Psoas muscle (tissue), 8 donors: ENCODE data around the gene PEX14. TPM values are rescaled to one million over a fixed set of nuclear protein-coding genes. Genes with fewer than 3 reads are reported as not detected.

ENCODE experiments used
- ATAC-seq, 4 donors: fragments of 200-7000 bp; cut with Tn5 transposase; one replicate each; pipeline ENCODE4 v1.9.1; 2020; ENCODE audit warnings: moderate library complexity in 3 of 4, mild to moderate bottlenecking in 2 of 4
- DNase-seq, 2 donors: peaks; one replicate each; pipeline ENCODE4 v3.0.0-alpha.2; 2020
- H3K27ac ChIP-seq: fragments of 200-600 bp; one replicate; pipeline ENCODE4 v1.8.0; 2022
- H3K27me3 ChIP-seq, 3 donors: fragments of 200-600 bp in 1 of 3; one replicate each; pipeline versions ENCODE4 v1.6.1 to v1.8.0; 2013 to 2022; ENCODE audit warnings: low read length in 2 of 3, mild to moderate bottlenecking in 2 of 3, moderate library complexity in 1 of 3; ENCODE audit not compliant: insufficient read depth in 3 of 3
- H3K36me3 ChIP-seq, 2 donors: fragments of 200-600 bp in 1 of 2; one replicate each; pipeline versions ENCODE4 v1.6.1 to v1.8.0; 2013 to 2022; ENCODE audit warnings: low read depth in 1 of 2, mild to moderate bottlenecking in 1 of 2, moderate library complexity in 1 of 2; ENCODE audit not compliant: insufficient read depth in 1 of 2
- H3K4me1 ChIP-seq: fragments of 200-600 bp; one replicate; pipeline ENCODE4 v1.8.0; 2022
- H3K4me3 ChIP-seq: fragments of 200-600 bp; one replicate; pipeline ENCODE4 v1.8.0; 2022; ENCODE audit warnings: mild to moderate bottlenecking
- H3K9me3 ChIP-seq: fragments of 200-600 bp; one replicate; pipeline ENCODE4 v1.8.0; 2022
- CTCF ChIP-seq: fragments of 200-600 bp; IDR thresholded peaks from one replicate; pipeline ENCODE4 v1.8.0; 2022; ENCODE audit warnings: antibody characterized with exemption
- WGBS, 3 donors: extraction: QIAGEN DNeasy Blood & Tissue Kit; methylation state at CpG; one replicate each; pipeline versions ENCODE4 v1.1.6 to v1.1.7; 2013; 5-methylcytosine and 5-hydroxymethylcytosine counted together
- intact Hi-C, 2 donors: fragments of 100-400 bp; cut with DNase I; formaldehyde crosslinking; loops; one replicate each; pipeline versions ENCODE4 v1.11.0 to v1.14.2; 2022
- polyA plus RNA-seq, 3 donors: library from polyadenylated mRNA; stranded (reverse); fragments of 200-250 nt; gene quantifications; one replicate each; pipeline ENCODE4 v1.2.3, GENCODE V29; 2013
- total RNA-seq, 4 donors: library from RNA; stranded (reverse); fragmentation: NEBNext Ultra II Directional in 2 of 4; extraction: Animal tissue kit (Norgen Biotek cat#: 25700) in 2 of 4; gene quantifications; one replicate each; pipeline versions ENCODE4 v1.2.1 to v1.2.4, GENCODE V29; 2021 to 2023
- donor health status: healthy with polysubstance abuse.
- donor health status: DM: no; HTN: no; CAD: no; lungs with moderate emphysema.
- donor health status: Bipolar disorder and iron deficiency.
- donor health status: healthy.
- donor health status: DM: yes; HTN: yes; CAD: no.
- donor health status: DM: no; HTN: no; CAD: no.
- donor health status: DM: no; HTN: no; CAD: no.
- donor health status: DM: yes; HTN: yes; CAD: no.

The PEX14 gene
- total and polyA plus RNA-seq, 7 donors, result 13.7 to 23.5 (median 20.7) TPM

DNA sequence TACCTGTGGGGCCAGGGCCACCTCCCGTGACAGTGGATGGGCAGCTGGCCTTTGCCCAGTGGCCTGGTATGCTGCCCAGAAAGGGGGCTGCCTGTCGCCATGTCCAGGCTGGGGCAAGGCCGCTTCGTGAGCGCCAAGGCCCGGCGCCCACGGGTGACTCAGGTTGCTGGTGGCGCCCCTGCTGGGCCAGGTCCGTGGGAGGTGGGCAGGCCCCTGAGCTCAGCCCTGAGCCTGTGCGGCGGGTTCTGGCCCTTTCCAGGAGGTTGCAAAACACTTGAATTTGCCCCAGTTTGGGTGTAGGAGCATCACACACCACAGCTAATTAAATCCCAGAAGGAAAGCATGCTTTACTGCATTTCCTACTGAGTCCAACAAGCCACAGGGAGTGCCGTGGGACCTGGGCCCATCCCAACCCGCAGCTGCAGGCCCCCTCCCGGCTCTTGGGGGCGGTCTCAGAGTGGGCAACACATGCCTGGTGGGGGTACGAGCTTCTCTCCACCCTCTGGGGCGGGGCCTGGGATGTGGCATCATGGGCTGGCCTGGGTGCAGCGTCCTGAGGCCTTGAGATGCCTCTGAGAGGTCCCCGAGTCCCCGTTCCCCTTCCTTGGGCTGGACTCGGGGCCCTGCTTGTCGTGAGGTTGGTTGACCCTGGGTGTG is 159.8 kb downstream of the PEX14 start:
- intact Hi-C loops, result no loop called here
- no peak overlapping the region for H3K4me3 ChIP-seq
- H3K4me1 ChIP-seq, result peaks cover 19% of the 10 kb centered on the region
- no peak for TF ChIP-seq CTCF
- DNase-seq (no peak), ATAC-seq (peak; percentile 26 to 38 (median 28))
- WGBS, 3 donors, result 49 to 64% (median 53%) methylated on average over 21 to 23 of the region's 23 CpGs
- H3K27ac ChIP-seq, result peak overlapping the region; percentile 69
- H3K27me3 ChIP-seq, result no peaks in the 10 kb centered on the region
- H3K9me3 ChIP-seq, result no peaks in the 10 kb centered on the region
- H3K36me3 ChIP-seq, result peaks cover 0 to 24% of the 10 kb centered on the region in 2 donors

DNA sequence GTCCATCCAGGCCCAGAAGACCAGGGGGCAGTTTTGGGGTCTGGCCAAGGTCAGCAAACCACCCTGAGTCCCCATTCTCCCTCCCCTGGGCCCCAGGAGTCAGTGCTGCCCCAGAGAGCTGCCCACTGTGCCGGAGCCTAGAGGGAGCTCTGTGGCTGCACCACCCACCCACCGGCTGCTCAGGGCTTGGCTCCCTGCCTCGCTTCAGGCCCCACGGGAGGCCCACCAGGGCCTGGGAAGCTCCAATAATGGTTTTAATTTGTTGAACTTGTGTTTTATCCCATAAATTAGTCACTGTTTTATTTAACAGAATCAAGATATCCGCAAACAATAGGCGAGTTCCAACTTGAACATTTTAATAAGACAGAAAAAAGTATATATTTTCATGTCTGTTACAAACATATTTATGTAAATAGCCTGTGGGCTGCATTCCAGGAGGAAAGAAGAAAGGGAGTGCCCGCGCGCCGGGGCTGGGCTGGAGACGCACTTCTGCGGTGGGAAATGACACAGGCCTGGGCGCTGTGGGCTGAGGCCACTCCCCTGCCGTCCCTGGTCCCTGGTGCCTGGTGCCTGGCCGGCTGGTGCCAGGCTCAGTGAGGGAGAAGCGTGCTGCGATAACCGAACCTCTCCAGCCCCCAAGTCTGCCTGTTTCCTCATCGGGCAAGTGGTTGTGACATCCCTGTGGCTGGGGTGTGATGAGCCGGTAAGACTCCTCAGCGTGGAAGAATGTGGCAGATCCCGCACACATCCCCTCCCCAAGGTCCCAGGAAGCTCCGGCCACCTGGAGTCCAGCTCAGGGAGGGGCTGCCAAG is 160.5 kb downstream of the PEX14 start:
- Histone ChIP-seq H3K27ac (peak overlapping the region; percentile 69), H3K9me3 (no peaks in the 10 kb centered on the region), H3K4me1 (peaks cover 20% of the 10 kb centered on the region), H3K27me3 (no peaks in the 10 kb centered on the region), H3K4me3 (no peak overlapping the region), H3K36me3 (peaks cover 0 to 23% of the 10 kb centered on the region in 2 donors)
- DNase-seq (peak in 1 of 2 donors; percentile 47), ATAC-seq (peak; percentile 32 to 73 (median 66))
- intact Hi-C loops, result no loop called here
- TF ChIP-seq CTCF, result no peak
- 47 to 68% (median 51%) methylated on average over 23 of the region's 23 CpGs for WGBS, 3 donors

GRCh38 chr1:10635992-10636391 is 161.2 kb downstream of the PEX14 start:
- Histone ChIP-seq H3K36me3 (peaks cover 0 to 19% of the 10 kb centered on the region in 2 donors), H3K9me3 (no peaks in the 10 kb centered on the region), H3K27ac (peak overlapping the region; percentile 69), H3K4me3 (no peak overlapping the region), H3K4me1 (peaks cover 25% of the 10 kb centered on the region), H3K27me3 (no peaks in the 10 kb centered on the region)
- 27 to 80% (median 42%) methylated on average over 16 to 18 of the region's 18 CpGs for WGBS, 3 donors
- intact Hi-C loops, result no loop called here
- DNase-seq (peak in 1 of 2 donors; percentile 83), ATAC-seq (peak; percentile 29 to 75 (median 58))
- TF ChIP-seq CTCF, result no peak

GRCh38 chr1:10637400-10637799 is 162.7 kb downstream of the PEX14 start:
- intact Hi-C loops, result no loop called here
- peaks cover 25% of the 10 kb centered on the region for H3K4me1 ChIP-seq
- no peak for TF ChIP-seq CTCF
- ATAC-seq, result no peak
- WGBS, 3 donors, result 49 to 78% (median 62%) methylated on average over 9 of the region's 9 CpGs
- no peak overlapping the region for H3K27ac ChIP-seq
- DNase-seq, result no peak
- H3K4me3 ChIP-seq, result no peak overlapping the region
- no peaks in the 10 kb centered on the region for H3K9me3 ChIP-seq
- H3K27me3 ChIP-seq, result no peaks in the 10 kb centered on the region
- peaks cover under 1 to 32% of the 10 kb centered on the region in 2 donors for H3K36me3 ChIP-seq
